HG03469 (cell line): Measurements from ENCODE around the gene RALGAPB.
A peak's percentile ranks its signal among the peaks of the same experiment; 100 is the strongest.
"Not testable (repeated sequence)": the region's sequence is repeated elsewhere in the genome, so short reads cannot be mapped to it uniquely, and the experiment has no call there.

ENCODE experiments used
- ATAC-seq: cut with Tn5 transposase; IDR thresholded peaks from one replicate; pipeline ENCODE4 v1.9.1; 2021; ENCODE audit warnings: mild to moderate bottlenecking, moderate library complexity, moderate number of reproducible peaks; ENCODE audit not compliant: unreplicated experiment

Gene RALGAPB

GRCh38 chr20:38446441-38447209 lies 26.0 kb upstream of the RALGAPB start:
- peak; percentile 59 for ATAC-seq

DNA sequence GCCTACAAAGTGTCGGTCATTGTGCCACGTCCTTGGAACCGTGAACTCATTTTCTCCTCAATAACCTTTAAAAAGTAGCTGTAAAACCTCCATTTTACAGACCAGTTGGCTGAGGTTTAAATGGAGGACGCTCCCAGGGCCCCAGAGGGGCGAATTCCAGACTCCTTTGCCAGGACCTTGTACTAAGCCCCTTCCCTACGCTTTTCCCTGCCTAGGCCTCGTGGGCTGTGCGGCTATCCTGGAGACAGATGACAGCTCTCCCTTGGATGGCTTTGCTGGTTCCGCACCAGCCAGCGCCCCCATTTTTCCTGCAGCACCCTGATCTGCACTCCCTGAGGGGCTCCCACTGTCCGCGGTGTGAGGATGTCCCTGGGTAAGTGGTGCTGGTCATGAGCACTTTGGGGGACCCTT lies 25.4 kb upstream of the RALGAPB start:
- no peak for ATAC-seq

DNA sequence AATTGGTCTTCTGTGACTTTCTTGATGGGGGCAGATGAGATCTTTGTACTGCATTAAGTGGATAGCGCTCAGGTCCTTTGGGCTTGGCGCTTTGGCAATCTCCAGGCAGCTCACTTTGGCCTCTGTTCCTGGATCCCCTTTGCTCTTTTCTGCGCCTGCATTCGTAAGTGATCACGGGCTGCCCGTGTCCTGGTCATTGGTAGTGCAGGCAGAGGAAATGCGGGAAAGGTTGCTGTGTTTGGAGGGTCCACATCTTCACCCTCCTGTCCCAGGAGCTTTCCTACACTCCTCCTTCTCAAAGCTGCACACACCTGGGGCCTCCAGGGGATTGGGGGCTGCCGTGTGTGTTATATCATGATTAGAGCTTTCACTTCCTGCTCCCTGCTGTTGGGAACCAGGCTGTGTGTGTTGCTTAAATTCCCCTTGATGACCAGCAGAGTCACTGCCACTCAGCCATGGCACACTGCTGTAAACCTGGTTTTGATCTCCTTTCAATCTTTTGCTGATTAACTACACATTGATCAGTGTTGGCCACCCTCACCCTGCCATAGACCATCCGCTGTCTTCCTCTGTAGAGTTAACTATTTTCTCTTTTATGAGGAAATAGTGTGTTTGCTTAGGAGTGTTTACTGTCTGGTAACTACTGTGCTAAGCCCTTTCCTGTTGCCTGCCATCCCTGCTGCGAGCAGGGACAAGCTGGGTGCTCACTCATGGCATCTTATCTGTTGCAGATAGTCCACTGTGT lies 24.5 kb upstream of the RALGAPB start:
- no peak for ATAC-seq

DNA sequence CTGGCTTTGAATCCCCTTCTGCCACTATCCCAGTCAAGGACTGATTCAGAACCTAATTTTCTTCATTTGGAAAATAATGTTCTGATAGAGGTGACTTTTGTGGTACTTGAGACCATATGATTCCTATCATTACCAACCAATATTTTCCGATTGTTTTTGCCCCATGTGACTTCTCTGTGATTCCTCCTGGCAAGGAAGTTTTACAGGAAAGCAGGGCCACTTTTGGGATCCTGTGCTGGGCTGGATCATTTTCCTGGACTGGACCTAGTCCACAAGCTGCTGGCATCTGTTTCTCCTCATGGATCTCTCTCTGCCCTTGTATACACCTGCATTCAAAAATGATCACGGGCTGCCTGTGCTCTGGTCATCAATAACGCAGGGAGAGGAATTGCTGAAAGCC lies 23.6 kb upstream of the RALGAPB start:
- no peak for ATAC-seq

GRCh38 chr20:38450412-38450975 lies 22.1 kb upstream of the RALGAPB start:
- ATAC-seq = no peak

GRCh38 chr20:38452880-38453624 lies 19.6 kb upstream of the RALGAPB start:
- no peak for ATAC-seq

DNA sequence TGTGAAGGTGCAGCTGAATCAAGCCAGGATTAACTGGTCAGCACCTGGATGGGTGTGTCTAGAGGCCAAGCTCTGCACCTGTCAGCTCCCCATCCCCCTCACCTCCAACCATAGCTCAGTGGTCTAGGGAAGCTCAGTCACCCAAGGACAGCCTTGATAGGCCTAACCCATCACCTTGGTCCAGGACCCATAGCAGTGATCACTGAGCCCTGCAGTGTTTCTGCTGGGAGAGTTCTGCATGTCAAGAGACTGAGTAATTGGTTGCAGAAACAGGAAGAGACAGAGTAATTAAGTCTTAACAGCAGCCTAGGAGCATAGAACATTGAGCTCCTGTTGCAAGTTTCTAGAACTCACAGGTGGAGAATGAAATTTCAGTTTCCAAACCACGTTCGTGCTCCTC lies 18.7 kb upstream of the RALGAPB start:
- ATAC-seq = peak; percentile 59

DNA sequence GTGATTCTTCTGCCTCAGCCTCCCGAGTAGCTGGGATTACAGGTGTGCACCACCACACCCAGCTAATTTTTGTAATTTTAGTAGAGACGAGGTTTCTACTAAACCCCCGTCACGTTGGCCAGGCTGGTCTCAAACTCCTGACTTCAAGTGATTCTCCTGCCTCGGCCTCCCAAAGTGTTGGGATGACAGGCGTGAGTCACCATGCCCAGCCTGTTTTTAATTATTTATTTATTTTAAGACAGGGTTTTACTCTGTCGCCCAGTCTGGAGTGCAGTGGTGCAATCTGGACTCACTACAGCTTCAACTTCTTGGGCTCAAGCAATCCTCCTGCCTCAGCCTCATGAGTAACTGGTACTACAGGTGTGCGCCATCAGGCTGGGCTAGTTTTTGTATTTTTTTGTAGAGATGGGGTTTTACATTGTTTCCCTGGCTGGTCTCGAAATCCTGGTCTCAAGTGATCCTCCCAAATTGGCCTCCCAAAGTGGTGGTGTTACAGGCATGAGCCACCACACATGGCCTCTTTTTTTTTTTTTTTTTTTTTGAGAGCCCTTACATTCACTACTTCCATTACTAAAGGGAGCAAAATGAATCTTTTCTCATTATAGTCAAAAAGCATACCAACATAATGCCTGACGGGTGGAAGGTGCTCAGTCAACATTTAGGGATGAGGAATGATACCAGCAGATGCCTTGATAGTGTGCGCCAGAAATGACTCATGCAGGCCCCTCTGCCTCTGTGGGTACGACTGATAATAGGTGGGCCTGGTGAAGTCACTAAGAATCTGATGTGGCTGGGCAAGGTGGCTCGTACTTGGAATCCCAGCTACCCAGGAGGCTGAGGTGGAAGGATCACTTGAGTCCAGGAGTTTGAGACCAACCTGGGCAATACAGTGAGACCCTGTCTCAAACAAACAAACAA lies 17.8 kb upstream of the RALGAPB start:
- no peak for ATAC-seq

- no peak for ATAC-seq
Measured at GRCh38 chr20:38458314-38458713, 14.3 kb upstream of the RALGAPB start.

DNA sequence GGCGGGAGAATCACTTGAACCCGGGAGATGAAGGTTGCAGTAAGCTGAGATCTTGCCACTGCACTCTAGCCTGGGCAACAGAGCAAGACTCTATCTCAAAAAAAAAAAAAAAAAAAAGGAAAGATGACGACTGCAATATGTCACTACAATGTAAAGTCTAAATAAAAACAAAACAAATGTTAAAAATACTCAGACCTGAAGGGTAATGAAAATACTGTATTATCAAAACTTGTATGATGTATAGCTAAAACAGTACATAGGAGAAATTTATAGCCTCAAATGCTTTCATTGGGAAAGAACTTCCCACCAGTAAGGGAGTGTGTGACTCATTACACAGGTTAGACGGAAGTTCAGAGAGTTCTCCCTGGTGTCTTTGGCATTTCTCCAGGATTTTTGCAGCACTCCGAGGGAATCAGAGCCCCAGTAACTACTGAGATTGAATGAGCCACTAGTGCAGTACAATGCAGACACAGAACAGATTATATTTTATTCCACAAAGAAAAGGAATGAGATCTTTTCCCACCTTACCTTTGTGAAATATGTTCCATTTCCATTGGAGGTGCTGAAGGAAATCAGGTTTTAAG lies 12.5 kb upstream of the RALGAPB start:
- ATAC-seq = no peak

DNA sequence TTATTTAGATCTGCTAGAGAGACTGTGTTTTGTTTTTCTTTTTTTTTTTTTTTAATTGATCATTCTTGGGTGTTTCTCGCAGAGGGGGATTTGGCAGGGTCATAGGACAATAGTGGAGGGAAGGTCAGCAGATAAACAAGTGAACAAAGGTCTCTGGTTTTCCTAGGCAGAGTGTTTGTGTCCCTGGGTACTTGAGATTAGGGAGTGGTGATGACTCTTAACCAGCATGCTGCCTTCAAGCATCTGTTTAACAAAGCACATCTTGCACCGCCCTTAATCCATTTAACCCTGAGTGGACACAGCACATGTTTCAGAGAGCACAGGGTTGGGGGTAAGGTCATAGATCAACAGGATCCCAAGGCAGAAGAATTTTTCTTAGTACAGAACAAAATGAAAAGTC lies 12.0 kb upstream of the RALGAPB start:
- not testable (repeated sequence) for ATAC-seq

- ATAC-seq = not testable (repeated sequence)
Measured at GRCh38 chr20:38461167-38461566, 11.5 kb upstream of the RALGAPB start.

- not testable (repeated sequence) for ATAC-seq
Measured at GRCh38 chr20:38461569-38461968, 11.1 kb upstream of the RALGAPB start.

DNA sequence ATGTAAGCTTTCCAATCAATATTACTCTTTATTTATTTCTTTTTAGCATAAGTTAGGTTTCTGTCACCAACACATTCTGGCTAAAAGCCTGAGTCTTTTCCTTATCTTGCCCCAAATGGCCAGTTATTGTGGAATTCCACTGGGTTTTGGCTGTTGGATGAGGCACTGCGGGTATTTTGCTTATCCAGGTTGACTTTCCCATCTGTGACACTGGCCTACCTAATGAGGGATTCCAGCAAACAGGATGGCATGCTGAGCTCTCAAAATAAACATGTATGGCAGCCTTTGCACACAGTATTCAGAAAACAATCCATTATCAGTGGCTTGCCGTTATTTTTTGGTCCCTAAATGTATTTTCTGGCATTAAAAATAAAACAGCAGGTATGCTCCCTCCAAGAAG lies 6.5 kb upstream of the RALGAPB start:
- ATAC-seq = no peak

GRCh38 chr20:38466983-38467382 lies 5.7 kb upstream of the RALGAPB start:
- ATAC-seq = no peak

- no peak for ATAC-seq
Measured at GRCh38 chr20:38471245-38471644, 1.4 kb upstream of the RALGAPB start.

DNA sequence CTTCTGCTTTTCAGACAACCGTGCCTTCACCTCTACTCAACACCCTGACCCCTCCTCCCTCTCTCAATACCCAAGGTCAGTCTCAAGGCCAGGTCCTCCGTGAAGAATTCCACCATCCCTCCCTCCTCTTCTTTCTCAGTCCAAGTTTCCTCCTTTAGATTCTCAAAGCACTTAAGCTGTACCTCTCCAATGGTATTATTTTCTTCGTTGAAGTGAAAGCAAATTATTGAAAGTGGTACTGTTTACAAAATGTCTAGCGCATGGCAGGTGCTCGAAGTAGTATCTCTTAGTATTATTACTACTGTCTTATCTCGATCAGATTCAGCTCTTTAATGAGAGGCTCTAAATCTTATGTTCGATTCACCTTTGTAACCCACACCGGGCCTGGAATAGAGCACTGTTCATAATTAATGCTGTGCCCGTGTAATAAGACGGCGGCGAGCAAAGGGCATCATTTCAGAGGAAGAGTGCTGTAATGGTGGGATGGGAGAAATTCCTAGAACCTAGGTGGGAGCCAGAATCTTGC lies 593 bp upstream of the RALGAPB start:
- no peak for ATAC-seq

DNA sequence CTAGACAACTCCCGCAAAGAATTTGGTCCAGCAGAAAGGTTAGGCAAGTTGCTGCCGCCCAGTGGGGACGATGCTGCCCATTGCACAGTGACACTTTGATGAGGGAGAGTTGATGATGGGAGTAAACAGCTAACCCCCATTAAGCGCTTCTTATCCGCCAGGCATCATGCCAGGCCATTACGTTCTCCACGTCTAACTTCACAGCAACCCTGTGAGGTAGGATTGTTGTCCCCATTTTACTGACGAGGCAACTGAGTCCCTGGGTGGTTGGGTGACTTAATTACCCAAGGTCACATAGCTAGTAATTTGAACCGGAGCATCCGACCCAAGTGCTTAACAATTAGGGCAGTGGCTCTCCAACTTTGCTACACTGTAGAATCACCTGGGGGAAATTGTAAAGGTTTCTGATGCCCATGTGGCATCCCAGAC lies 738 bp downstream of the RALGAPB start:
- no peak for ATAC-seq

DNA sequence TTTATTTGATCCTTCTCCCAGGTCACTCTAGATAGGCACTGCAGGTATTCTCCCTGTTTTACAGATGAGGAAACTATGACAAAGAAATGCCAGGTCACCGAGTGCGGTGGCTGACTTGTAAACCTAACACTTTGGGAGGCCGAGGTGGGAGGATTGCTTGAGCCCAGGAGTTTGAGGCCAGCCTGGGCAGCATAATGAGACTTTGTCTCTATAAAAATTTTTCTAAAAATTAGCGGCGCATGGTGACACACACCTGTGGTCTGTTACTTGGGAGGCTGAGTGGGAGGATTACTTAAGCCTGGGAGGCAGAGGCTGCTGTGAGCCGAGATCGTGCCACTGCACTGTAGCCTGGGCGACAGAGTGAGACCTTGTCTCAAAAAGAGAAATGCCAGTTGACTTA lies 5.1 kb downstream of the RALGAPB start:
- no peak for ATAC-seq

DNA sequence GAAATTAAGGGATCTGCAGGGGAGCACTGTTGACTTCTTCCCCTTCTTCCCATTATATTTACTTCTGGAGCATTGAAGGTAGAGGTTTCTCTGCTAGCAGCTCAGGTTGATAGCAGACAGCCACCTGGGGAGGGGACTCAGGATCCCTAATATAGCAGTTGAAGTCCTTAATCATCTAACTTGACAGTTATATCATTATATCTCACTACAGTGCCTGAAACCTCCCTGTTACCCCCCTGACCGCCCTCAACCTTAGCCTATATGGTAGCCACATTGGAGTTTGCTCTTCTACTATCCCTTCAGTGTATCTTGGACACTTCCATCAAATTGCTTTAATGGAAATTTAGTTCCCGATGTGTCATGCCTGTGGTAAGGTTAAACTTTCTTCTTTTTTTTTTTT lies 7.0 kb downstream of the RALGAPB start:
- no peak for ATAC-seq
